ENCODE data around the gene CCNF.

The CCNF gene

GRCh38 chr16:2500918-2501750 lies 71.9 kb downstream of the CCNF start (continued):
- TF ChIP-seq ZSCAN30 (tag by site-specific recombination; IDR thresholded peaks at IDR 0.05) (peak; percentile 67; the same call in 1 of the 2 replicates), CTCF (tag by site-specific recombination; IDR thresholded peaks at IDR 0.05) (peak; percentile 99), ZNF398 (tag by site-specific recombination; IDR thresholded peaks at IDR 0.05) (peak; percentile 81), ZXDB (tag by site-specific recombination; IDR thresholded peaks at IDR 0.05) (peak; percentile 72), KLF16 (tag by site-specific recombination; IDR thresholded peaks at IDR 0.05) (peak; percentile 66; the same call in 1 of the 2 replicates), ZNF501 (tag by site-specific recombination; IDR thresholded peaks at IDR 0.05) (0 out of 2 replicates have a peak, but pooled peaks have one; percentile 42), HOXD13 (CRISPR knock-in tag; IDR thresholded peaks at IDR 0.05; ENCODE audit: borderline replicate concordance) (no peak), INSM2 (tag by site-specific recombination; IDR thresholded peaks at IDR 0.05) (peak; percentile 28; the same call in 1 of the 2 replicates), RBAK (tag by site-specific recombination; IDR thresholded peaks at IDR 0.05) (no peak), EGR2 (tag by site-specific recombination; IDR thresholded peaks at IDR 0.05; ENCODE audit: low read depth) (peak; percentile 60; the same call in 1 of the 2 replicates), ZNF391 (tag by site-specific recombination; IDR thresholded peaks at IDR 0.05; ENCODE audit: borderline replicate concordance, low read depth) (peak; percentile 83; the same call in 1 of the 2 replicates), ZNF24 (tag by site-specific recombination; IDR thresholded peaks at IDR 0.05) (0 out of 2 replicates have a peak, but pooled peaks have one; percentile 21), ZFHX2 (tag by site-specific recombination; conservative IDR thresholded peaks at IDR 0.05) (peak; percentile 63), ZFP69B (tag by site-specific recombination; IDR thresholded peaks at IDR 0.05) (peak; percentile 88), ZBTB8A (tag by site-specific recombination; IDR thresholded peaks at IDR 0.05) (peak; percentile 75), ZNF366 (tag by site-specific recombination; conservative IDR thresholded peaks at IDR 0.05) (no peak), ZNF335 (tag by site-specific recombination; conservative IDR thresholded peaks at IDR 0.05) (peak; percentile 71), ZNF280C (tag by site-specific recombination; IDR thresholded peaks at IDR 0.05) (no peak), ZNF302 (tag by site-specific recombination; IDR thresholded peaks at IDR 0.05; ENCODE audit: low read depth) (no peak)
- TF ChIP-seq, protein P1, sequence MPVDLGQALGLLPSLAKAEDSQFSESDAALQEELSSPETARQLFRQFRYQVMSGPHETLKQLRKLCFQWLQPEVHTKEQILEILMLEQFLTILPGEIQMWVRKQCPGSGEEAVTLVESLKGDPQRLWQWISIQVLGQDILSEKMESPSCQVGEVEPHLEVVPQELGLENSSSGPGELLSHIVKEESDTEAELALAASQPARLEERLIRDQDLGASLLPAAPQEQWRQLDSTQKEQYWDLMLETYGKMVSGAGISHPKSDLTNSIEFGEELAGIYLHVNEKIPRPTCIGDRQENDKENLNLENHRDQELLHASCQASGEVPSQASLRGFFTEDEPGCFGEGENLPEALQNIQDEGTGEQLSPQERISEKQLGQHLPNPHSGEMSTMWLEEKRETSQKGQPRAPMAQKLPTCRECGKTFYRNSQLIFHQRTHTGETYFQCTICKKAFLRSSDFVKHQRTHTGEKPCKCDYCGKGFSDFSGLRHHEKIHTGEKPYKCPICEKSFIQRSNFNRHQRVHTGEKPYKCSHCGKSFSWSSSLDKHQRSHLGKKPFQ (tag by site-specific recombination; IDR thresholded peaks at IDR 0.05): peak; percentile 88
- TF ChIP-seq, protein P2, sequence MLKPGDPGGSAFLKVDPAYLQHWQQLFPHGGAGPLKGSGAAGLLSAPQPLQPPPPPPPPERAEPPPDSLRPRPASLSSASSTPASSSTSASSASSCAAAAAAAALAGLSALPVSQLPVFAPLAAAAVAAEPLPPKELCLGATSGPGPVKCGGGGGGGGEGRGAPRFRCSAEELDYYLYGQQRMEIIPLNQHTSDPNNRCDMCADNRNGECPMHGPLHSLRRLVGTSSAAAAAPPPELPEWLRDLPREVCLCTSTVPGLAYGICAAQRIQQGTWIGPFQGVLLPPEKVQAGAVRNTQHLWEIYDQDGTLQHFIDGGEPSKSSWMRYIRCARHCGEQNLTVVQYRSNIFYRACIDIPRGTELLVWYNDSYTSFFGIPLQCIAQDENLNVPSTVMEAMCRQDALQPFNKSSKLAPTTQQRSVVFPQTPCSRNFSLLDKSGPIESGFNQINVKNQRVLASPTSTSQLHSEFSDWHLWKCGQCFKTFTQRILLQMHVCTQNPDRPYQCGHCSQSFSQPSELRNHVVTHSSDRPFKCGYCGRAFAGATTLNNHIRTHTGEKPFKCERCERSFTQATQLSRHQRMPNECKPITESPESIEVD (tag by site-specific recombination; IDR thresholded peaks at IDR 0.05): no peak
- TF ChIP-seq, protein P3, sequence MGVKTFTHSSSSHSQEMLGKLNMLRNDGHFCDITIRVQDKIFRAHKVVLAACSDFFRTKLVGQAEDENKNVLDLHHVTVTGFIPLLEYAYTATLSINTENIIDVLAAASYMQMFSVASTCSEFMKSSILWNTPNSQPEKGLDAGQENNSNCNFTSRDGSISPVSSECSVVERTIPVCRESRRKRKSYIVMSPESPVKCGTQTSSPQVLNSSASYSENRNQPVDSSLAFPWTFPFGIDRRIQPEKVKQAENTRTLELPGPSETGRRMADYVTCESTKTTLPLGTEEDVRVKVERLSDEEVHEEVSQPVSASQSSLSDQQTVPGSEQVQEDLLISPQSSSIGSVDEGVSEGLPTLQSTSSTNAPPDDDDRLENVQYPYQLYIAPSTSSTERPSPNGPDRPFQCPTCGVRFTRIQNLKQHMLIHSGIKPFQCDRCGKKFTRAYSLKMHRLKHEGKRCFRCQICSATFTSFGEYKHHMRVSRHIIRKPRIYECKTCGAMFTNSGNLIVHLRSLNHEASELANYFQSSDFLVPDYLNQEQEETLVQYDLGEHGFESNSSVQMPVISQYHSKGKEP (tag by site-specific recombination; IDR thresholded peaks at IDR 0.05): no peak
- TF ChIP-seq, protein P4, sequence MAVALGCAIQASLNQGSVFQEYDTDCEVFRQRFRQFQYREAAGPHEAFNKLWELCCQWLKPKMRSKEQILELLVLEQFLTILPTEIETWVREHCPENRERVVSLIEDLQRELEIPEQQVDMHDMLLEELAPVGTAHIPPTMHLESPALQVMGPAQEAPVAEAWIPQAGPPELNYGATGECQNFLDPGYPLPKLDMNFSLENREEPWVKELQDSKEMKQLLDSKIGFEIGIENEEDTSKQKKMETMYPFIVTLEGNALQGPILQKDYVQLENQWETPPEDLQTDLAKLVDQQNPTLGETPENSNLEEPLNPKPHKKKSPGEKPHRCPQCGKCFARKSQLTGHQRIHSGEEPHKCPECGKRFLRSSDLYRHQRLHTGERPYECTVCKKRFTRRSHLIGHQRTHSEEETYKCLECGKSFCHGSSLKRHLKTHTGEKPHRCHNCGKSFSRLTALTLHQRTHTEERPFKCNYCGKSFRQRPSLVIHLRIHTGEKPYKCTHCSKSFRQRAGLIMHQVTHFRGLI (tag by site-specific recombination; IDR thresholded peaks at IDR 0.05): no peak

Measured in HEK293 (cell line).